NCI-H82 treated with DMSO at 0.1 percent for 48 hours (cell line): ENCODE measurements around the gene PRKCG.

ENCODE experiments used
- DNase-seq: peaks from one replicate; lab custom pipeline; 2025; ENCODE audit not compliant: unreplicated experiment; lab: John Stamatoyannopoulos, UW

PRKCG gene

GRCh38 chr19:53871454-53871853 lies 10.5 kb upstream of the PRKCG start:
- no peak for DNase-seq

DNA sequence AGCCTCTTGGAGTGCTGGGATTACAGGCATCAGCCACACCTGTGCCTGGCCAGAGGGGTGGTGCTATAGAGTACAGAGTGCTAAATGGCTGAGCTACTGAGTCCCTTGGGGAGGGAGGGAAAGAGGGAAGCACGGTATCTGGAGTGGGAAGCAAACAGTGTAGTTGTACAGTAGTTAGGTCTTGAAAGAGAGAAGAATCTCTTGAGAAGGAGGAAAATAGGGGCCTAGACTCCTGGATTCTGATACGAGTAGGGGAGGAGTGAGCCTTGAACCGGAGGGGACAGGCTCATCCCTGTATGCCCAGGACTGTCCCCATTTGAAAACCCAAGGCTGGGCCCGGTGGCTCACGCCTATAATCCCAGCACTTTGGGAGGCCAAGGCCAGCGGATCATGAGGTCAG lies 9.2 kb upstream of the PRKCG start:
- no peak for DNase-seq

GRCh38 chr19:53873773-53874605 lies 8.0 kb upstream of the PRKCG start:
- no peak for DNase-seq

DNA sequence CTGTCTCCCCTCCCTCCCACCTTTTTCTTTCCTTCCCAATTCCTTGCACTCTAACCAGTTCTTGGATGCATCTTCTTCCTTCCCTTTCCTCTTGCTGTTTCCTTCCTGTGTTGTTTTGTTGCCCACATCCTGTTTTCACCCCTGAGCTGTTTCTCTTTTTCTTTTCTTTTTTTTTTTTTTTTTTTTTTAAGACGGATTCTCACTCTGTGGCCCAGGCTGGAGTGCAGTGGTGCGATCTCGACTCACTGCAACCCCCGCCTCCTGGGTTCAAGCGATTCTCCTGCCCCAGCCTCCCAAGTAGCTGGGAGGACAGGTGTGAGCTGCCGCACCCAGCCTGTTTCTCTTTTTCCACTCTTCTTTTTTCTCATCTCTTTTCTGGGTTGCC lies 7.4 kb upstream of the PRKCG start:
- no peak for DNase-seq

DNA sequence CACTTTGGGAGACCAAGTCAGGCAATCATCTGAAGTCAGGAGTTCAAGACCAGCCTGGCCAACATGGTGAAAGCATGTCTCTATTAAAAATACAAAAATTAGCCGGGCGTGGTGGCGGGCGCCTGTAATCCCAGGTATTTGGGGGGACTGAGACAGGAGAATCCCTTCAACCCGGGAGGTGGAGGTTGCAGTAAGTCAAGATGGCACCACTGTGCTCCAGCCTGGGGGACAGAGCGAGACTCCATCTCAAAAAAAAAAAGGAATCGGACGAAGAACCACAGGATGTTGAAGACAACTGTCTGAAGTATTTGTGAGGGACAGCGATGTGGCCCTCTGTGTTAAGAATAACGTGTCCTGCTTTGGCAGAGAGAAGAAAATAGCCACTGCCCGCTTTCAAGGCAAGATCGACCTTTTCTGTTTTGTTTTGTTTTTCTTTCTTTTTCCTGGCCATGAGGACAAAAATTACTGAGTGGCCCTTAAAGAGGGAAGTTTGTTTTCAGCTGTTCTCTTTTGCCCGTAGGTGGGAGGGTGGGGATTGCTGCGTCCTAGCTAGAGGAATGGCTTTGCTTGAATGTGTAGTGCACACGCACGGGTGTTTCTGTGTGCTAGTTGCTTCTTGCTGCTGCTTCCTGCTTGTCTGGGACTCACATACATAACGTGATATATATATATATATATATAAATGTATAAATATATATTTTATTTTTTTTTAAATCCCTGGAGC lies 6.2 kb upstream of the PRKCG start:
- no peak for DNase-seq

- no peak for DNase-seq
Measured at GRCh38 chr19:53876651-53877224, 5.3 kb upstream of the PRKCG start.

GRCh38 chr19:53877361-53877766 lies 4.6 kb upstream of the PRKCG start:
- no peak for DNase-seq

DNA sequence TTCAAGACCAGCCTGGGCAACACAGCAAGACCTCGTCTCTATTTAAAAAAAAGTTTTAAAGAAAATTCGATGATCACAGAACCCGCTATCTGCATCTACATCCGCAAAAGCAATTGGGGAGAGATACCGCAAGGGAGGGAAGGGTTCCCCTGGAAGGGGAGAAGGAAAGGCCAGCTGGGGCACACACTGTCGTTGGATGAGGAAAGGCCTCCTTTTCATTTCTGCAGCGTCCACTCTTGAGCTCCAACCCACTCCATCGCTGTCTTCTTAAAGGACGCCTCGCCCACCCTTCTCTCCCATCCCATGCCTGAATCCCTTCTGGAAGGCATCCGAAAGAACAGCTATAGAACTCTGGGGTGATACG lies 3.2 kb upstream of the PRKCG start:
- no peak for DNase-seq

DNA sequence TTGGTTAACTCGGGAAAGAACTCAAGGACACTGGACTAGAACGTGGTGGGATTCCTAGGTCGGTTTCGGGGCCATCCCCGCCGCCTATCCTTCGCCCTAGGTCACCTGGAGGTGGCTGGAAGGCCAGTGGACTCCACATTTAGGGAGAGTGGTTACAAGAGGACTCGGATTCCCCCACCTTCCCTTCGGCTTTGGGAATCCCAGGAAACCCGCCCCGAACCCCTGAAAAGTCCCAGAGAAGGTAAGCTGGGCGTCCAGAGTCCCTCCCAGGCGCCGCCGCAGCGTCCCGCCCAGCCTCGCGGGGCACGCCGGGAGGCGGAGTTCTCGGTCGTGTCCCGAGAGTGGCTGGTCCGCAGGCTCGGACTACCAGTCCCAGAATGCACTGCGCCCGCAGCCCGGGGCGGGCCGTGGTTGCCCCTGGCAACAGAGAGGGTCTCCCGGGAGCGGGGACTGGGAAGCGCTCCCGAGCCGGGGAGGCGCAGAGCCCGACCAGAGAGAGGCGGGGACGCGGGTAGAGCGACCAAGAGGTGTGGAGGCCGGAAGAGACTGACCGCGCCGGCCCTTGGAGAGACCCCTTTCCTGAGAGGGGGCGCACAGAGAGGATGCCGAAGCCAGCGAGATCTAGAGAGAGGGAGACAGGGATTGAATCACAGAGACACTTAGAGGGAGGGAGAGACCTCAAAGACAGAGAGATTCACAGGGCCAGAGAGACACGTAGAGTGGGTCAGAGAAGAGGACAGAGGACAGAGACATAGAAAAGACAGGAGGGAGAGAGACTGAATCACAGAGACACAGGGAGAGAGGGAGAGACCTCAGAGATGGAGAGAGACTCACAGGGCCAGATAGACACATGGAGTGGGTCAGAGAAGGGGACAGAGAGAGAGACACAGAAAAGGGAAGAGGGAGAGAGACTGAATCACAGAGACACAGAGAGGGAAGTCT lies 2.6 kb upstream of the PRKCG start:
- DNase-seq = peak; percentile 37

DNA sequence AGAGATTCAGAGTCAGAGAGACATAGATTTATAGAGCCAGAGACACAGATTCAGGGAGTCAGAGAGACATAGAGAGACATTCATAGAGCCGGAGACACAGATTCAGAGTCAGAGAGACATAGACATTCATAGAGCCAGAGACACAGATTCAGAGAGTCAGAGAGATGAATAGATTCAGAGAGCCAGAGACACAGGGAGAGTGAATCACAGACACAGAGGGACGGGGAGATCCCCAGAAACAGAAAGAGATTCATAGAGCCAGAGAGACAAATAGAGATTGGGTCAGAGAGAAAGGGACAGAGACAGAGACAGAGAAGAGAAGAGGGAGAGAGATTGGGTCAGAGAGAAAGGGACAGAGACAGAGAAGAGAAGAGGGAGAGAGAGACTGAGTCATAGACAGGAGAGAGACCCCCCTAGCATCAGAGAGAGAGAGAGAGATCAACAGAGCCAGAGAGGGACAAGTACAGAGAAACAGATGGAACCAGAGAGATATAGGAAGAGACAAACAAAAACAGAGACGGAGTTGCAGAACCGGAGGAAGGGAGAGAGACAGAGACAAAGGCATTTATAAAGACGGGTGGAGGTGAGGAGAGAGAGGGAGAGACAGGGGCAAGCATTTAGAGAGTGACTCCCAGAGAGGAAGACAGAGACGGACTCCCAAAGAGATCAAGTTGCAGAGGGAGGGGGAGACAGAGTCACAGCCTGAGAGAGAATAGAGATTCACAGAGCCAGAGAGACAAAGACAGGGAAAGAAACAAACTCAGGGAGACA lies 1.1 kb upstream of the PRKCG start:
- no peak for DNase-seq

GRCh38 chr19:53882391-53883050 lies 524 bp downstream of the PRKCG start:
- no peak for DNase-seq

- no peak for DNase-seq
Measured at GRCh38 chr19:53883231-53883661, 1.2 kb downstream of the PRKCG start.

DNA sequence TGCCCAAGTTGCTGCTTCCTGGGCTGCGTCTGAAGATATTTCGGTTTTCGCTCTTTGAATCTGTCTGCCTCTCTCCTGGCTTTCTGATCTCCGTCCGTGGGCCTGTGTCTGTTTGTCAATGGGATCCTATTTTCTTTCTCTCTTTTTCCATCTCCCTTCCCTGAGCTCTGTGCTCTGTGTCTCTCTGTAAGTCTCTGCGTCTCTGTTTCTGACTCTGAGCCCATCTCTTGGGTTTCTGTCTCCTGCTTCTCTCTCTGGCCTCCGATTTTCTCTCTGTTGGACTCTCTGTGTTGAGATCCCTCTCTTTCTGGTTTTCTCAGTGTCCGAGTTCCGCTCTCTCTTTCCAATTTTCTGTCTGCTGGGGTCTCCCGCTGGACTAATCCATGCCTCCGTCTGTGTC lies 1.7 kb downstream of the PRKCG start:
- no peak for DNase-seq

DNA sequence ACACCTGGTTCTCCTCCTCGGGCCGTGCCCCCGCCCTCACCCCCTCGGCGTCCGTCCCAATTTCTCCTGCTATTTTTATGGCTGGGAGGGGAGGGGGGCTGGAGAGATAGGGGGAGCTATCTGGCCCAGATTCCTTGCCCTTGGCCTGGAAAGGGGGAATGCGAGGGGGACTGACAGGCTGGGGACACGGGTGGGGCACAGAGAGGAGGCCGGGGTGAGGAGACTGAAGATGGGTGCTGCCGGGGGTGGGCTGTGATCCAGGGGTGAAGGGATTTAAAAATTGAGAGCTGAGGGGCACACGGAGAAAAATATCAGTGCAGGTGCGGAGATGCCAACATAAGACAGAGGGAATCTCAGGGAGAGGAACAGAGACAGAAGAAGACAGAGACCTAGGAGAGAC lies 2.3 kb downstream of the PRKCG start:
- DNase-seq = no peak

DNA sequence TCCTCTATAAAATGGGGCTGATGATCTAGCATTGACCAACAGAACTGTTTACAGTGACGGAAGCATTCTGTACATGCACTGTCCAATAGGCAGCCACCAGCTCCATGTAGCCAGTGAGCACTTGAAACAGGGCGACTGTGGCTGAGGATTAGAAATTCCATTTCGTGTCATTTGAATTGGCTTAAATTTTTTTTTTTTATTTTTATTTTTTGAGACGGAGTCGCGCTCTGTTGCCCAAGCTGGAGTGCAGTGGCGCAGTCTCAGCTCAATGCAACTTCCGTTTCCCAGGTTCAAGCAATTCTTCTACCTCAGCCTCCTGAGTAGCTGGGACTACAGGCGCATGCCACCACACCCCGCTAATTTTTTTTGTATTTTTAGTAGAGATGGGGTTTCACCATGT lies 3.0 kb downstream of the PRKCG start:
- no peak for DNase-seq

DNA sequence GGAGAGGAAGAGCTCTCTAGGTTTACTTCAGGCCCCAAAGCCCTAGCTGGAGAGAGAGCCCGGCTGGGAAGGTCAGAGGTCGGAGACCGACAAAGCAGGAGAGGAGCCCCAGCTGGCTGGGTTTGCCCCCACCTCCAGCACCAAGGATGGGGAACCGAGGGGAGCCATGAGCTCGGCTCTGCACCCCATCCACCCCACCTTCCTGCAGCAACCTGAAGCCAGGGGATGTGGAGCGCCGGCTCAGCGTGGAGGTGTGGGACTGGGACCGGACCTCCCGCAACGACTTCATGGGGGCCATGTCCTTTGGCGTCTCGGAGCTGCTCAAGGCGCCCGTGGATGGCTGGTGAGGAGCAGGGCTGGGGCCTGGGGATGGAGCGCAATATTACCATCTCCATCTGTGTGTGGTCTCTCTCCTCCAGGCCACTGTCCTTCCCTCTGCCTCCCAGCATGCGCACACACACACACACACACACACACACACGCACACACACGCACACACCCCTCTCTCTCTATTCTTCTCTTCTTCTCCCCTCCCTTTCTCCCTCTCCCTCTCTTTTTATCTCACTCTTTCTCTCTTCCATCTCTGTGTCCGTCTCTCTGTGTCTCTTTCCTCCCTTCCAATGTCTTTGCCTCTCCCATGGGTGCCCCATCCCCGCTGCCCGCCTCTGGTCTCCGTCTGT lies 10.4 kb downstream of the PRKCG start:
- DNase-seq = no peak

DNA sequence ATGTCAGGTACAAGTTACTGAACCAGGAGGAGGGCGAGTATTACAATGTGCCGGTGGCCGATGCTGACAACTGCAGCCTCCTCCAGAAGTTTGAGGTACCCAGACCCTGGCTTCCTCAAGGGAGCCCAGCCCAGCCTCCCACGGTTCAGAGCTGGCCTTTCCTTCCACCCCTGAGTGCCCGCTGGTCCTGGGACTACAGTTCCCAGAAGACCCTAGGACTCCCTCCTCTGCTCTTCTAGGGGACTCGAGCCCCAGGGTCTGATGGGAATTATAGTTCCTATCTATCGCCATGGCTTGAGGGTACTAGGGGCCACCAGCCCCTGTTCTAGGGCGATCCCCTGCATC lies 11.0 kb downstream of the PRKCG start:
- peak; percentile 8 for DNase-seq

GRCh38 chr19:53894707-53895106 lies 12.7 kb downstream of the PRKCG start:
- no peak for DNase-seq

DNA sequence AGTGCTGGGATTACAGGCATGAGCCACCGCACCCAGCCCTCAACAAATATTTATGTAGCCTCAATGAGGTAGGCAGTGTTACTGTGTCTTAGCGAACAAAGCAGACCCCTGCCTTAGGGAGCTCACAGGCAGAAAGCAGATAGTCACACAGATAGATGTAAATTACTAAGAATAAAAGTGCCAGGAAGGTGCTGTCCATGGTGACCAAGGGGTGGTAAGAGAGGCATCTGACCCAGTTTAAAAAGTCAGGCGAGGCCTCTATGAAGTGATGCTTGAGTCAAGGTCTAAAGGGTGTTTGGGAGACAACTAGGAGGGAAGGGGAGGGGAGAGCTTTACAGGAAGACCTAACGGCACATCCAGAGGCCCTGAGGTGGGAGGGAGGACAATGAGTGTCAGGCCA lies 14.7 kb downstream of the PRKCG start:
- no peak for DNase-seq
